Esophagus squamous epithelium (tissue), 4 donors: ENCODE results near the gene GPC5.

Experiments
- CTCF ChIP-seq, 6 experiments: fragments of 450-650 bp in 4 of 6; fragments of 200-600 bp in 2 of 6; sonication (generic) in 2 of 6; IDR thresholded peaks; one replicate each; pipeline ENCODE4 v1.5.1; 2016 to 2019; ENCODE audit warnings: antibody characterized with exemption in 6 of 6, mild to moderate bottlenecking in 4 of 6, moderate library complexity in 4 of 6
- POLR2A ChIP-seq, 4 donors: fragments of 450-650 bp; IDR thresholded peaks; one replicate each; pipeline ENCODE4 v1.6.1; 2017; ENCODE audit warnings: antibody characterized with exemption in 4 of 4, mild to moderate bottlenecking in 4 of 4, moderate library complexity in 3 of 4

GRCh38 chr13:91930687-91931086, 532.3 kb downstream of the GPC5 start:
- no peak for TF ChIP-seq CTCF (IDR thresholded peaks at IDR 0.05)
- no peak for TF ChIP-seq POLR2A (IDR thresholded peaks at IDR 0.05)
